Astrocyte of the spinal cord (primary cell): ENCODE results near the gene ADAMTS2.
"Not testable (repeated sequence)": the region's sequence is repeated elsewhere in the genome, so short reads cannot be mapped to it uniquely, and the experiment has no call there.

Source experiments
- DNase-seq: peaks from one replicate; pipeline ENCODE4 v3.0.0; 2011; ENCODE audit warnings: low read depth, low spot score
- H3K4me3 ChIP-seq: 2 replicates; pipeline ENCODE4 v1.5.1; 2011; ENCODE audit warnings: low read depth, mild to moderate bottlenecking, low read length, moderate library complexity
- in situ Hi-C: cut with HindIII; loops from 2 replicates; pipeline ENCODE4 v1.10.0; 2017; ENCODE audit warnings: low sequenced_read_pairs
- TF ChIP-seq, protein P1 (sequence below): IDR thresholded peaks from 2 replicates; pipeline ENCODE4 v1.5.1; 2012; ENCODE audit warnings: low read depth, mild to moderate bottlenecking, low read length, inconsistent platforms

The ADAMTS2 gene

GRCh38 chr5:179284751-179285631 is 60.3 kb downstream of the ADAMTS2 start:
- no peak for DNase-seq
- TF ChIP-seq, protein P1, sequence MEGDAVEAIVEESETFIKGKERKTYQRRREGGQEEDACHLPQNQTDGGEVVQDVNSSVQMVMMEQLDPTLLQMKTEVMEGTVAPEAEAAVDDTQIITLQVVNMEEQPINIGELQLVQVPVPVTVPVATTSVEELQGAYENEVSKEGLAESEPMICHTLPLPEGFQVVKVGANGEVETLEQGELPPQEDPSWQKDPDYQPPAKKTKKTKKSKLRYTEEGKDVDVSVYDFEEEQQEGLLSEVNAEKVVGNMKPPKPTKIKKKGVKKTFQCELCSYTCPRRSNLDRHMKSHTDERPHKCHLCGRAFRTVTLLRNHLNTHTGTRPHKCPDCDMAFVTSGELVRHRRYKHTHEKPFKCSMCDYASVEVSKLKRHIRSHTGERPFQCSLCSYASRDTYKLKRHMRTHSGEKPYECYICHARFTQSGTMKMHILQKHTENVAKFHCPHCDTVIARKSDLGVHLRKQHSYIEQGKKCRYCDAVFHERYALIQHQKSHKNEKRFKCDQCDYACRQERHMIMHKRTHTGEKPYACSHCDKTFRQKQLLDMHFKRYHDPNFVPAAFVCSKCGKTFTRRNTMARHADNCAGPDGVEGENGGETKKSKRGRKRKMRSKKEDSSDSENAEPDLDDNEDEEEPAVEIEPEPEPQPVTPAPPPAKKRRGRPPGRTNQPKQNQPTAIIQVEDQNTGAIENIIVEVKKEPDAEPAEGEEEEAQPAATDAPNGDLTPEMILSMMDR = no peak
- in situ Hi-C loops = no loop called here
- no peak overlapping the region for H3K4me3 ChIP-seq

- DNase-seq, in situ Hi-C loops, H3K4me3 ChIP-seq: not testable (repeated sequence)
These were observed 61.4 kb downstream of the ADAMTS2 start for GRCh38 chr5:179283908-179284307.

- TF ChIP-seq, protein P1 = no peak
- DNase-seq = no peak
- H3K4me3 ChIP-seq = no peak overlapping the region
- in situ Hi-C loops = no loop called here
These were observed 63.6 kb downstream of the ADAMTS2 start for GRCh38 chr5:179281694-179282093.

GRCh38 chr5:179280095-179280490 is 65.2 kb downstream of the ADAMTS2 start:
- no peak for DNase-seq
- no peak overlapping the region for H3K4me3 ChIP-seq
- TF ChIP-seq, protein P1 = no peak
- in situ Hi-C loops = no loop called here

DNA sequence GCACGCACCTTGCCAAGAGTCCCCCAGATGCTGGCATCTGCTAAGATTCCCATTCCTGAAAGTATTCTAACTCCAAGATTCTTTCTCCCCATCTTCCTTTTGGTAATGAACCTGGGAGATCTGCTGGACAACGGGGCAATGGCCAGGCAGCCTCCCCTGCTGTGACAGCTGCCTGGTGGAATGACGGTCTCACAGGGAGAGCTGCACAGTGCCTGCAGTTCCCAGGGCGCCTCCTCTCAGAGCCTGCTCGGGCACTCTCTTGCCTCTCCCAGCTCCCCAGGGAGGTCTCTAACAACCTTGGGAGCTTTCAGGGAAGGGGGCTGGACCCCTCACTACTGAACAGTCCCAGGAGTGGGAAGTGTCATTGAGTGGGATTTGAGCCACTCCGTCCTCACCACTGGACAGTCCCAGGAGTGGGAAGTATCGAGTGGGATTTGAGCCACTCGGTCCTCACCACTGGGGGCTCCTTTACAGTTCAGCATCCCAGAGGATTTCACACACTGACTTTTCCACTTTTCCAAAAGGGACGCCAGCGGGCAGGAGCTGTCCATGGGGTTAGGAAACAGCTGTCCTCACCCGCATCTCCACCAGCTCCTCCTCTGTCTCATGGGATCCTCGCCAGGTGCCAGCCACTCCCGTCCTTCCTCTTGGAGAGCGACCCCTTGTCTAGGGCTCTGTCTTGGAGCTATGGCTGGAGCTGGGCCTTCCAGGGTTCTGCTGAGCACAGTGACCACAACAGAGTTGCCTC is 65.7 kb downstream of the ADAMTS2 start:
- no peak for DNase-seq
- no peak overlapping the region for H3K4me3 ChIP-seq
- TF ChIP-seq, protein P1 = no peak
- in situ Hi-C loops = no loop called here

GRCh38 chr5:179278546-179278945 is 66.7 kb downstream of the ADAMTS2 start:
- no peak overlapping the region for H3K4me3 ChIP-seq
- TF ChIP-seq, protein P1 = no peak
- DNase-seq = no peak
- in situ Hi-C loops = no loop called here

GRCh38 chr5:179278119-179278518 is 67.1 kb downstream of the ADAMTS2 start:
- in situ Hi-C loops = no loop called here
- no peak for DNase-seq
- H3K4me3 ChIP-seq = no peak overlapping the region
- TF ChIP-seq, protein P1 = no peak
